ENCODE measurements around the gene DCN.

Gene DCN, protein sequence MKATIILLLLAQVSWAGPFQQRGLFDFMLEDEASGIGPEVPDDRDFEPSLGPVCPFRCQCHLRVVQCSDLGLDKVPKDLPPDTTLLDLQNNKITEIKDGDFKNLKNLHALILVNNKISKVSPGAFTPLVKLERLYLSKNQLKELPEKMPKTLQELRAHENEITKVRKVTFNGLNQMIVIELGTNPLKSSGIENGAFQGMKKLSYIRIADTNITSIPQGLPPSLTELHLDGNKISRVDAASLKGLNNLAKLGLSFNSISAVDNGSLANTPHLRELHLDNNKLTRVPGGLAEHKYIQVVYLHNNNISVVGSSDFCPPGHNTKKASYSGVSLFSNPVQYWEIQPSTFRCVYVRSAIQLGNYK

DNA sequence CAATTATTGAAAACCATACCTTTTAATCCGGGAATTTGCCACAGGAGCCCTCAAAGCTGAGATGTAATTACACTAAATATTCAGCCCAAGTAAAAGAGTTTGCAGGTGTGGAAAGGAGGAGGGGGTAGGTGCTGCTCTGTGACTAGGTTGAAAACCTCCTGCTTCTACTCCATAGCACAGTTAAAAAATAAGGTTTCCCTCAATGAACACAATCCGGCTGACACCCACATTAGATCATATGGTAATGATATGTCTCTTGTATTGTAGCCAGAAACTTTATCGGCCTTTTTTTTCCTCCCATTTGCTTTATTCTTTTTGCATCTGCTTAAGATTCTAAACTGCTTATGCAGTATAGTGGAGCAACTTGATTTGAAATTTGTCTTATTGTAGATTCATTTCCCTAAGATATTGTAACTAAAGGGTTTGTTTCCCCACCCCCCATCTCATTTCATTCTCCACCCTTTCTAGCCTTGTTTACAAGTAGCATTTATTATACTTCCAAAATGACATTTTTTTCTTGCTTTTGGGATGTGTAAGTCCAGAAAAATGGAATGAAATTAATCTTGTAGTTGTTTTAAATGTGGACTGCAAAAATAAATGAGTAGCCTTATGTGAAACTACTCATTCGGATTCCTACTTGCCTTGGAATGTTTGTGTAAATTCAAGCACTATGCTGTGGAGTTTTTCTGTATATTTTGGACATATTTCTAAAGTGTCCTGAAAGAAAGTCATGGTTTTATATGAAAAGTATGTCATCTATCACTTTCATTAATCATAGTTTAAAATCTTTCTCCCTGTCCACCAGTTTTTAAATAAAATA is at the start of gene DCN:
DCN (minus strand) TSS at position 182 of the 820 bp plus-strand sequence. CDS start 4,265 bp downstream, outside the sequence.
- TF ChIP-seq, protein P1, sequence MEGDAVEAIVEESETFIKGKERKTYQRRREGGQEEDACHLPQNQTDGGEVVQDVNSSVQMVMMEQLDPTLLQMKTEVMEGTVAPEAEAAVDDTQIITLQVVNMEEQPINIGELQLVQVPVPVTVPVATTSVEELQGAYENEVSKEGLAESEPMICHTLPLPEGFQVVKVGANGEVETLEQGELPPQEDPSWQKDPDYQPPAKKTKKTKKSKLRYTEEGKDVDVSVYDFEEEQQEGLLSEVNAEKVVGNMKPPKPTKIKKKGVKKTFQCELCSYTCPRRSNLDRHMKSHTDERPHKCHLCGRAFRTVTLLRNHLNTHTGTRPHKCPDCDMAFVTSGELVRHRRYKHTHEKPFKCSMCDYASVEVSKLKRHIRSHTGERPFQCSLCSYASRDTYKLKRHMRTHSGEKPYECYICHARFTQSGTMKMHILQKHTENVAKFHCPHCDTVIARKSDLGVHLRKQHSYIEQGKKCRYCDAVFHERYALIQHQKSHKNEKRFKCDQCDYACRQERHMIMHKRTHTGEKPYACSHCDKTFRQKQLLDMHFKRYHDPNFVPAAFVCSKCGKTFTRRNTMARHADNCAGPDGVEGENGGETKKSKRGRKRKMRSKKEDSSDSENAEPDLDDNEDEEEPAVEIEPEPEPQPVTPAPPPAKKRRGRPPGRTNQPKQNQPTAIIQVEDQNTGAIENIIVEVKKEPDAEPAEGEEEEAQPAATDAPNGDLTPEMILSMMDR (IDR thresholded peaks at IDR 0.05; ENCODE audit: borderline replicate concordance, insufficient read depth, low read depth, low read length): no peak
- no peak within 1 kb of the TSS for H3K4me3 ChIP-seq (ENCODE audit: low read depth, low read length)

DNA sequence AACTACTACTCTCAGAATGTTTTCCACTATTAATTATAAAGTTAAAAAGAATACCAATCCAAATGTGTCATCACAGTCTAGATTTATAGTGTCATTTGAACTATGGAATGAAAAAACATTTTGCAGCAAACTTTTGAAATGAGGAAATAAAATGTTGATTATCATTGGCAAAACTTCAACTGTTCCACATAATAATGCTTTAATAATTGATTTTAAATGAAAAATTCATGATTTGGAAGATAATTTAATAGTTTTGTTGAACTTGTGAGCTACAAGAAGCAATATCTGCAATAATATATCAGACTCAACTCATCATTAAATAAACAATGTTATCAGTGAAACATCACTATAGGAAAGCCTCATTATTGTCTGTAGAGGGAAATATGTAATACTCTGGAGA is 48.2 kb upstream of the DCN start:
- no peak overlapping the region for H3K4me3 ChIP-seq (ENCODE audit: low read depth, low read length)
- TF ChIP-seq, protein P1 (IDR thresholded peaks at IDR 0.05; ENCODE audit: borderline replicate concordance, insufficient read depth, low read depth, low read length): no peak

DNA sequence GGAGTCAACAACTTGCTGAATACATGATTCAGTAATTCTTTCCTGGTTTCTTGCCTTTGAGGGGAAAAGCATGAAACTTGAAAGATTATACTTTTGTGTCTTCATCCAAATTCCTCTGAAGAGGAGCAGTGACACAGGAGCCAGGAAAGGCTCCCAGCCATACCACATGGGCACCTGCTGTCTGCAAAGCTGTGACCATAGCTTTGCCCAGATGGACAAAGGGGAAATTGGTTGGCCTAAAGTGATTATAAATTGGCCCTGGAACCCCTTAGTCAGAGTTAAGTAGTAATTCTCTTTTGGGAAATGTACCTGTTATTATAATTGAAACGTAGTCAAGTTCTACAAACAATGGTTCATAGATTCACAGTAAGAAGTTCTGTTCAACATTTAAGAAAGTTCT is 44.3 kb upstream of the DCN start:
- H3K4me3 ChIP-seq (ENCODE audit: low read depth, low read length): no peak overlapping the region
- TF ChIP-seq, protein P1 (IDR thresholded peaks at IDR 0.05; ENCODE audit: borderline replicate concordance, insufficient read depth, low read depth, low read length): no peak

DNA sequence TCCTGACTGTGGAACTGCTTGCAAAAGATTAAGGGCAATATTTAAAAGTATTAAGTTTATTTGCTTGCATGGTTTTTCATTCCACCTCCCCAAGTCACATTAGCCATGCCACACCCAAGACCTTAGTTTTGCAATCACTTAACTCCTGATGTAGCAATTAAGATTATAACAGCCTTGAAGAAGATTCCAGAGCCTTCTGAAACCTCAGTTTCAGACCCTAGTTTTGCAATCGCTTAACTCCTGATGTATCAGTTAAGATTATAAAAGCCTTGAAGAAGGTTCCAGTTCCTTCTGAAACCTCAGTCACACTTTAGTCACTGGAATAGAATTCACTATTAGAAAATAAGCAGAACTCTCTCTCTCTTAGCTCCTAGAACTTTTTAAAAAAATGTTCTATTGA is 42.7 kb upstream of the DCN start:
- H3K4me3 ChIP-seq (ENCODE audit: low read depth, low read length): no peak overlapping the region
- TF ChIP-seq, protein P1 (IDR thresholded peaks at IDR 0.05; ENCODE audit: borderline replicate concordance, insufficient read depth, low read depth, low read length): no peak

DNA sequence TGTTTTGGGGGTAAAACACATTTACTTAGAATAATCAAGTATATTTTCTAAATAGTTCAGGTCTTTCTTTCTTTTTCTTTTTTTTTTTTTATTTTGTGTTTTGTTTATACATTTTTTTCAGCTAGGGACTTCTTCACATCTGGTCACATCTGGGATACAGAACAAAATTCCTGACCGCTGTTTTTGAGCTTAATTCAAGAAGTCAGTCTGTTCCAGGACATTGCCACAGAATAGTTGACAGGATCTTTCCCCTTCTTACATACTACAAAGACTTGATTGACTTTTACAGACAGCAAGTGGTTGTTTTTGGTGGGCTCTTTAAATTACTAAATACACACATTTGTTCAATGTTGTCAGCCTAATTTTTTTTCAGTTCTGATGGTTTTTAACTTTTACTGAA is 41.8 kb upstream of the DCN start:
- TF ChIP-seq, protein P1 (IDR thresholded peaks at IDR 0.05; ENCODE audit: borderline replicate concordance, insufficient read depth, low read depth, low read length): no peak
- no peak overlapping the region for H3K4me3 ChIP-seq (ENCODE audit: low read depth, low read length)

DNA sequence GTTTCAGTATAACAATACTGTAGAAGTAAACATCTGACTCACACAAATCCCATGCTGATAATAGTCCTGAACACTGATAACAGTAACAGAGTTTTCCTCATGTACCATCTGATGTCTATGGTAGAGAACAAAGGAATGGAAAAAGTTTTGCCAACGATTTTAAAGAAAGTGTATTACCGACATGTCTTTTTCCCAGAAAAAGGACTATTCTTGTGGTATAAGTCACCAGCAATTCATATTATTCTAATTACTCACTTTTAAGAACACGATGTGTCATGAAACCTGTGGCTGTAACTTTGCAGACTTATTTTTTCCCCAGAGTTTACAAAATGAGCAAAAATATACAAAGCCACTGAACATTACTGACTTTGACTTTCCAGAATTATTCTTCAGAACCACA is 40.1 kb upstream of the DCN start:
- TF ChIP-seq, protein P1 (IDR thresholded peaks at IDR 0.05; ENCODE audit: borderline replicate concordance, insufficient read depth, low read depth, low read length): no peak
- no peak overlapping the region for H3K4me3 ChIP-seq (ENCODE audit: low read depth, low read length)

Measured in GM12875 (cell line).